HEK293 (cell line): Measurements from ENCODE around the gene GNB1.

Source experiments
- CTCF ChIA-PET: fragments of 350-600 bp; formaldehyde crosslinking; extraction: SDS; loops from one replicate; lab custom pipeline; 2021; ENCODE audit warnings: antibody characterized with exemption; lab: Yijun Ruan, JAX
- POLR2A ChIA-PET: fragments of 300-600 bp; formaldehyde crosslinking; extraction: SDS; loops from one replicate; lab custom pipeline; 2020; ENCODE audit warnings: antibody characterized with exemption, inconsistent platforms; lab: Yijun Ruan, JAX
- H3K27ac ChIP-seq: fragments of 200-500 bp; sonication (Bioruptor generic); 2 replicates; pipeline ENCODE4 v1.5.1; 2014; ENCODE audit warnings: low read depth, low read length, control low read depth, inconsistent platforms; ENCODE audit errors: extremely low read depth
- H3K36me3 ChIP-seq, 2 experiments: fragments of 200-500 bp in 1 of 2; sonication (Bioruptor generic) in 1 of 2; 1 replicate in 1 of 2; 2 replicates in 1 of 2; pipeline ENCODE4 v1.5.1; 2014 to 2017; ENCODE audit warnings: inconsistent platforms in 2 of 2, low read length in 2 of 2; ENCODE audit not compliant: control insufficient read depth in 2 of 2, insufficient read depth in 1 of 2
- H3K4me1 ChIP-seq: fragments of 200-500 bp; sonication (Bioruptor generic); 2 replicates; pipeline ENCODE4 v1.5.1; 2014; ENCODE audit warnings: mild to moderate bottlenecking, low read length, inconsistent platforms; ENCODE audit not compliant: control insufficient read depth, insufficient read depth
- H3K4me3 ChIP-seq: 2 replicates; pipeline ENCODE4 v1.5.1; 2011; ENCODE audit warnings: low read depth, mild to moderate bottlenecking, control low read depth, low read length, moderate library complexity
- H3K9me3 ChIP-seq: fragments of 200-500 bp; sonication (Bioruptor generic); 2 replicates; pipeline ENCODE4 v1.5.1; 2014; ENCODE audit warnings: low read depth, low read length, inconsistent platforms; ENCODE audit not compliant: control insufficient read depth, insufficient read depth
- GLI4 ChIP-seq: fragments of 450-650 bp; formaldehyde crosslinking; IDR thresholded peaks from 2 replicates; pipeline ENCODE4 v1.5.1; 2016; ENCODE audit warnings: missing biosample characterization, missing genetic modification characterization
- MZF1 ChIP-seq: fragments of 450-650 bp; formaldehyde crosslinking; IDR thresholded peaks from 2 replicates; pipeline ENCODE4 v1.5.1; 2017; ENCODE audit warnings: missing biosample characterization, missing genetic modification characterization, borderline replicate concordance
- SETDB1 ChIP-seq: IDR thresholded peaks from one replicate; pipeline ENCODE4 v1.6.1; 2017; ENCODE audit warnings: mild to moderate bottlenecking, low read length, moderate library complexity, mixed read lengths; ENCODE audit not compliant: insufficient read length
- YY2 ChIP-seq: fragments of 450-650 bp; formaldehyde crosslinking; IDR thresholded peaks from 2 replicates; pipeline ENCODE4 v1.5.1; 2016; ENCODE audit warnings: missing biosample characterization, missing genetic modification characterization
- ZBTB10 ChIP-seq: fragments of 450-650 bp; formaldehyde crosslinking; IDR thresholded peaks from 2 replicates; pipeline ENCODE4 v1.5.1; 2016; ENCODE audit warnings: missing biosample characterization, missing genetic modification characterization
- ZNF10 ChIP-seq: fragments of 450-650 bp; formaldehyde crosslinking; IDR thresholded peaks from 2 replicates; pipeline ENCODE4 v1.5.1; 2017; ENCODE audit warnings: missing biosample characterization, missing genetic modification characterization
- ZNF132 ChIP-seq: fragments of 450-650 bp; formaldehyde crosslinking; IDR thresholded peaks from 2 replicates; pipeline ENCODE4 v1.5.1; 2017; ENCODE audit warnings: missing biosample characterization, missing genetic modification characterization, borderline replicate concordance
- ZNF157 ChIP-seq: fragments of 450-650 bp; formaldehyde crosslinking; IDR thresholded peaks from 2 replicates; pipeline ENCODE4 v1.5.1; 2016; ENCODE audit warnings: missing biosample characterization, missing genetic modification characterization
- ZNF202 ChIP-seq: fragments of 450-650 bp; formaldehyde crosslinking; IDR thresholded peaks from 2 replicates; pipeline ENCODE4 v1.5.1; 2016; ENCODE audit warnings: missing biosample characterization, missing genetic modification characterization, borderline replicate concordance
- ZNF211 ChIP-seq: fragments of 450-650 bp; formaldehyde crosslinking; IDR thresholded peaks from 2 replicates; pipeline ENCODE4 v1.5.1; 2016; ENCODE audit warnings: low read depth, missing biosample characterization, missing genetic modification characterization
- ZNF335 ChIP-seq: fragments of 450-650 bp; formaldehyde crosslinking; conservative IDR thresholded peaks from 2 replicates; pipeline ENCODE4 v1.5.1; 2016; ENCODE audit warnings: missing biosample characterization, missing genetic modification characterization
- ZNF341 ChIP-seq: fragments of 450-650 bp; formaldehyde crosslinking; IDR thresholded peaks from 2 replicates; pipeline ENCODE4; 2016; ENCODE audit warnings: low read depth, missing biosample characterization, missing genetic modification characterization
- ZNF362 ChIP-seq: fragments of 450-650 bp; formaldehyde crosslinking; IDR thresholded peaks from 2 replicates; pipeline ENCODE4 v1.5.1; 2016; ENCODE audit warnings: missing biosample characterization, missing genetic modification characterization
- ZNF473 ChIP-seq: fragments of 450-650 bp; formaldehyde crosslinking; IDR thresholded peaks from 2 replicates; pipeline ENCODE4 v1.5.1; 2017; ENCODE audit warnings: missing biosample characterization, missing genetic modification characterization
- ZNF530 ChIP-seq: fragments of 450-650 bp; formaldehyde crosslinking; IDR thresholded peaks from 2 replicates; pipeline ENCODE4 v1.5.1; 2016; ENCODE audit warnings: low read depth, missing biosample characterization, missing genetic modification characterization
- ZNF549 ChIP-seq: fragments of 450-650 bp; IDR thresholded peaks from 2 replicates; pipeline ENCODE4 v1.5.1; 2018; ENCODE audit warnings: missing biosample characterization, missing genetic modification characterization, mild to moderate bottlenecking, inconsistent platforms, moderate library complexity
- ZNF560 ChIP-seq: fragments of 450-650 bp; formaldehyde crosslinking; IDR thresholded peaks from 2 replicates; pipeline ENCODE4 v1.5.1; 2017; ENCODE audit warnings: missing biosample characterization, missing genetic modification characterization, borderline replicate concordance
- ZNF777 ChIP-seq: fragments of 450-650 bp; formaldehyde crosslinking; IDR thresholded peaks from 2 replicates; pipeline ENCODE4 v1.5.1; 2017; ENCODE audit warnings: missing biosample characterization, missing genetic modification characterization, borderline replicate concordance
- ZSCAN16 ChIP-seq: fragments of 450-650 bp; formaldehyde crosslinking; IDR thresholded peaks from 2 replicates; pipeline ENCODE4 v1.5.1; 2016; ENCODE audit warnings: missing biosample characterization, missing genetic modification characterization
- TF ChIP-seq, protein P1 (sequence below): fragments of 450-650 bp; formaldehyde crosslinking; IDR thresholded peaks from 2 replicates; pipeline ENCODE4 v1.5.1; 2017; ENCODE audit warnings: missing biosample characterization, missing genetic modification characterization
- TF ChIP-seq, protein P2 (sequence below): fragments of 450-650 bp; formaldehyde crosslinking; IDR thresholded peaks from 2 replicates; pipeline ENCODE4 v1.5.1; 2016; ENCODE audit warnings: missing biosample characterization, missing genetic modification characterization
- TF ChIP-seq, protein P3 (sequence below): fragments of 450-650 bp; formaldehyde crosslinking; IDR thresholded peaks from 2 replicates; pipeline ENCODE4 v1.5.1; 2016; ENCODE audit warnings: missing biosample characterization, missing genetic modification characterization

Gene GNB1

DNA sequence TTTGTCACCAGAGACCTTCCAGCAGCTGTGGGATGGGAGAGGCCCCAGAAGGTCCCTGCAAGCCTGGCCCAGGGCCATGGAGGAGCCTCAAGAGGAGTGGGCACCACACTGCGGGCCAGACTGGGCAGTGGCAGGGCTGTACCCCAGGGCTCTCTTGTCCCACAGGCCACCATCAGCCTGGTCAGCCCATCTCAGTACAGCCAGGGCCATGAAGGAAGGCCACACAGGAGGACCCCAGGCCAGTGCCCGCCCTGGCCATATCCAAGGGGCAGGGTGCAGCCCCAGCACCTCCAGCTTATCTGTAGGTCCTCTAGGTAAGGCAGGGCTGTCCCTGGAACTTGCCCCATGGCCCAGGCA is 3.1 kb upstream of the GNB1 start:
- CTCF ChIA-PET, result interaction anchor here (1.3 kb wide), 1 partner anchor 15 kb away, joined by 4 read pairs; no protein-coding TSS in a partner anchor
- POLR2A ChIA-PET, result interaction anchor here (2.7 kb wide), 1 partner anchor 15 kb away, joined by 9 read pairs; no protein-coding TSS in a partner anchor
- TF ChIP-seq, protein P1, sequence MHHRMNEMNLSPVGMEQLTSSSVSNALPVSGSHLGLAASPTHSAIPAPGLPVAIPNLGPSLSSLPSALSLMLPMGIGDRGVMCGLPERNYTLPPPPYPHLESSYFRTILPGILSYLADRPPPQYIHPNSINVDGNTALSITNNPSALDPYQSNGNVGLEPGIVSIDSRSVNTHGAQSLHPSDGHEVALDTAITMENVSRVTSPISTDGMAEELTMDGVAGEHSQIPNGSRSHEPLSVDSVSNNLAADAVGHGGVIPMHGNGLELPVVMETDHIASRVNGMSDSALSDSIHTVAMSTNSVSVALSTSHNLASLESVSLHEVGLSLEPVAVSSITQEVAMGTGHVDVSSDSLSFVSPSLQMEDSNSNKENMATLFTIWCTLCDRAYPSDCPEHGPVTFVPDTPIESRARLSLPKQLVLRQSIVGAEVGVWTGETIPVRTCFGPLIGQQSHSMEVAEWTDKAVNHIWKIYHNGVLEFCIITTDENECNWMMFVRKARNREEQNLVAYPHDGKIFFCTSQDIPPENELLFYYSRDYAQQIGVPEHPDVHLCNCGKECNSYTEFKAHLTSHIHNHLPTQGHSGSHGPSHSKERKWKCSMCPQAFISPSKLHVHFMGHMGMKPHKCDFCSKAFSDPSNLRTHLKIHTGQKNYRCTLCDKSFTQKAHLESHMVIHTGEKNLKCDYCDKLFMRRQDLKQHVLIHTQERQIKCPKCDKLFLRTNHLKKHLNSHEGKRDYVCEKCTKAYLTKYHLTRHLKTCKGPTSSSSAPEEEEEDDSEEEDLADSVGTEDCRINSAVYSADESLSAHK (tag by site-specific recombination), result no peak
- TF ChIP-seq ZNF335 (tag by site-specific recombination), result 0 out of 2 replicates have a peak, but pooled peaks have one; percentile 45
- no peak for TF ChIP-seq ZNF549 (tag by site-specific recombination)
- TF ChIP-seq ZBTB10, result no peak
- no peak for TF ChIP-seq ZNF157 (tag by site-specific recombination)
- H3K36me3 ChIP-seq, result no peaks in the 10 kb centered on the region
- no peak overlapping the region for H3K27ac ChIP-seq
- no peaks in the 10 kb centered on the region for H3K9me3 ChIP-seq
- peaks cover 5% of the 10 kb centered on the region for H3K4me1 ChIP-seq
- H3K4me3 ChIP-seq, result no peak overlapping the region

DNA sequence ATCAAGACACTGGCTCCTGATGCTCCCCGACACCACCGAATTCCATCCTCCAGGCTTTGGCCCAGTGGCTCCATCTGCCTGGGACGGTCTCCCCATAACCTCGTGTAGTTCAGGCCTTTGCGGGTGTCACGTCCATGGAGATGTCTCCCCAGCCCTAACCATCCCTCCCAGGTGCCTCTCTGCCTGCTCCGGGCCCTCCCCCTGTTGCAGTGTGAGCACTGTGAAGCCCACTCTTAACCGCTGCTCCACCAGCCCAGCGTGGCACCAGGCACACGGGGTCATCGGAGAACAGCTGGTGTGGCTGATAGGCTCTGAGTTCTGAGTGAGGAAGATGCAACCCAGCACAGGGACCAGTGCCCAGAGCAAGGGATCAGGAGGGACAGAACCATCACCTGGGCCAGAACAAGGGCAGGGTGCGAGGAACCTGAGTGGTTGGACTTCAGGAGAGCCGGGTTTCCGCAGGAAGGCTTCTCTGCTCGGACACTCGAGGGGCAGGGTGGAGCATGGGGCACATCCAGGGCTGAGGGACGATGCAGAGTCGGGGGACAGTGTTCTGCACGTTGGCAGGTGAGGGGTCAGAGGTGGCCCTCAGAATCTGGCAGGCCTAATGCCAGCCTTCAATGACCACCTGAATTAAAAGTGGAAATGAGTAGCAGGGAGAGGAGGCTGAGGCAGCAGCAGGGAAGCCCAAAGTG is 2.6 kb upstream of the GNB1 start:
- H3K4me1 ChIP-seq, result peaks cover 8% of the 10 kb centered on the region
- no peak for TF ChIP-seq ZNF335 (tag by site-specific recombination)
- TF ChIP-seq ZSCAN16 (tag by site-specific recombination), result no peak
- TF ChIP-seq ZNF530 (tag by site-specific recombination), result no peak
- TF ChIP-seq, protein P2, sequence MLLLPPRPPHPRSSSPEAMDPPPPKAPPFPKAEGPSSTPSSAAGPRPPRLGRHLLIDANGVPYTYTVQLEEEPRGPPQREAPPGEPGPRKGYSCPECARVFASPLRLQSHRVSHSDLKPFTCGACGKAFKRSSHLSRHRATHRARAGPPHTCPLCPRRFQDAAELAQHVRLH (tag by site-specific recombination), result no peak
- no peak for TF ChIP-seq ZNF202 (tag by site-specific recombination)
- no peak for TF ChIP-seq ZNF211
- TF ChIP-seq ZNF560 (tag by site-specific recombination), result no peak
- TF ChIP-seq ZNF362 (tag by site-specific recombination), result no peak
- TF ChIP-seq YY2 (tag by site-specific recombination), result no peak
- TF ChIP-seq ZNF341 (tag by site-specific recombination), result no peak
- TF ChIP-seq, all 188 proteins: peak for 0
- no peaks in the 10 kb centered on the region for H3K36me3 ChIP-seq
- POLR2A ChIA-PET, result interaction anchor here (2.7 kb wide), 1 partner anchor 15 kb away, joined by 9 read pairs; no protein-coding TSS in a partner anchor
- no peak overlapping the region for H3K4me3 ChIP-seq
- no peaks in the 10 kb centered on the region for H3K9me3 ChIP-seq
- CTCF ChIA-PET, result no interaction called here
- H3K27ac ChIP-seq, result no peak overlapping the region

DNA sequence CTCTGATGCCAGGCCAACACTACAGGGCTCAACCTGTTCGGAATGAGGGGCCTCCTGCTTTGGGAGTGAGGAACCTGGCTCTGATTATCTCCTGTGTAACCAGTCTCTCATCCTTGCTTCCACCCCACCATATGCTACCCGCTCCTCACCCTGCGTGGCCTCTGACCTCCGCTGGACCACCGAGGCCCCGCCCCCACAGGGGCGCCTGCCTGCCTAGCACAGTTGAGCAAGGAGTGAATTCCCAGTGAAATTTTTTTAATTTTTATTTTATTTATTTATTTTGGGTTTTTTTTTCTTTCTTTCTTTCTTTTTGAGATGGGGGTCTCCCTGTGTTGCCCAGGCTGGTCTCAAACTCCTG is 1.9 kb upstream of the GNB1 start:
- ChIA-PET CTCF (interaction anchor here (0.8 kb wide), 1 partner anchor 133 kb away, joined by 4 read pairs; no protein-coding TSS in a partner anchor), POLR2A (no interaction called here)
- H3K4me1 ChIP-seq, result peaks cover 8% of the 10 kb centered on the region
- H3K4me3 ChIP-seq, result no peak overlapping the region
- TF ChIP-seq ZNF777 (tag by site-specific recombination) (no peak), SETDB1 (no peak), ZNF132 (tag by site-specific recombination) (no peak), ZNF473 (tag by site-specific recombination) (no peak), MZF1 (tag by site-specific recombination) (no peak), ZNF10 (no peak), GLI4 (no peak)
- TF ChIP-seq, protein P3, sequence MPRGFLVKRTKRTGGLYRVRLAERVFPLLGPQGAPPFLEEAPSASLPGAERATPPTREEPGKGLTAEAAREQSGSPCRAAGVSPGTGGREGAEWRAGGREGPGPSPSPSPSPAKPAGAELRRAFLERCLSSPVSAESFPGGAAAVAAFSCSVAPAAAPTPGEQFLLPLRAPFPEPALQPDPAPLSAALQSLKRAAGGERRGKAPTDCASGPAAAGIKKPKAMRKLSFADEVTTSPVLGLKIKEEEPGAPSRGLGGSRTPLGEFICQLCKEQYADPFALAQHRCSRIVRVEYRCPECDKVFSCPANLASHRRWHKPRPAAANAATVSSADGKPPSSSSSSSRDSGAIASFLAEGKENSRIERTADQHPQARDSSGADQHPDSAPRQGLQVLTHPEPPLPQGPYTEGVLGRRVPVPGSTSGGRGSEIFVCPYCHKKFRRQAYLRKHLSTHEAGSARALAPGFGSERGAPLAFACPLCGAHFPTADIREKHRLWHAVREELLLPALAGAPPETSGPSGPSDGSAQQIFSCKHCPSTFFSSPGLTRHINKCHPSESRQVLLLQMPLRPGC, result no peak
- no peaks in the 10 kb centered on the region for H3K36me3 ChIP-seq
- H3K27ac ChIP-seq, result no peak overlapping the region
- H3K9me3 ChIP-seq, result no peaks in the 10 kb centered on the region
